ENCODE measurements around the gene HOTAIR.

The HOTAIR gene

DNA sequence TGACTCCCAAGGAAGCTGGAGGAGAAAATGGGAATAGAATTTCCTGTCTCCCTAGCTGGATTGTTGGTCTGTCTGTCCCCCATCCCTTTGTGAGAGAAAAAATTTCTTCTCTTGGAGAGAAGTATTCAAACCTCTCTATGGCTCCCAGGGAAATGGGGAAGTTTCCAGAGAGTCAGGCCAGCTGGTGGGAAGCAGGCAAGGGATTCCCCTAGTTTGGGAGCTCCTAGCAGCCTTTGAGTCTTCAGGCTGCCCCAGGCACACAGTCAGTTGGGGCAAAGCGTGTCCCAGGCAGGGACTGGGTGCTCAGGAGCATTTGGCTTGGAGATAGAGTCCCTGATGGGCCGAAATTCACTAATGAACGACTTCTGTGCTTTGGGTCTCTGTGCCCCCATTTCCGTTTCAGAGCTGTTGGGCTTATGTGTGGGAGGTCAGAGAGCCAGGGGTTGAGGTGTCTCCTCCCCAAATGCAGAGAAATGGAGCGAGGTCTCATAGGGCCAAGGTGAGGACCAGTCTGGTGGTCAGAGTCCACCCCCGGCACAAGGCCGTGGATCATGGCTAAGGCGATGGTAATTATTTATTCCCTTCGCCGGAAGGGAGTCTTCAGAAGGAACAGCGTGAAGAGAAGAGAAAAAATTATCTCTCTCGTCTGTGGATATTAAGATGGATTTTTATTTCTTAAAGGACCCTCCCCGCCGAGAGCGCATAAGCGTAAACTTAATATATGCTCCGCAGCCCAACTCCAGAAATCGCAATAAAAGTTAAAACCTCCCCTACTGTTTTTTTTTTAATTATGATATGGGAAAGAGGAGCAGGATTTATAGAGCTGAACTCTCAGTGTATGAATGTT is 18.6 kb upstream of the HOTAIR start:
- peak overlapping the region; percentile 95 to 99 (median 96) for H3K4me3 Mint-ChIP-seq
- peaks cover 36% of the 10 kb centered on the region for H3K36me3 Mint-ChIP-seq (ENCODE audit: low read depth)
- peak overlapping the region; percentile 95 to 100 (median 100) for H3K27ac Mint-ChIP-seq
- peaks cover 71% of the 10 kb centered on the region for H3K4me1 Mint-ChIP-seq
- peaks cover 82% of the 10 kb centered on the region for H3K27me3 Mint-ChIP-seq (ENCODE audit: low read depth)
- TF ChIP-seq, protein P1, sequence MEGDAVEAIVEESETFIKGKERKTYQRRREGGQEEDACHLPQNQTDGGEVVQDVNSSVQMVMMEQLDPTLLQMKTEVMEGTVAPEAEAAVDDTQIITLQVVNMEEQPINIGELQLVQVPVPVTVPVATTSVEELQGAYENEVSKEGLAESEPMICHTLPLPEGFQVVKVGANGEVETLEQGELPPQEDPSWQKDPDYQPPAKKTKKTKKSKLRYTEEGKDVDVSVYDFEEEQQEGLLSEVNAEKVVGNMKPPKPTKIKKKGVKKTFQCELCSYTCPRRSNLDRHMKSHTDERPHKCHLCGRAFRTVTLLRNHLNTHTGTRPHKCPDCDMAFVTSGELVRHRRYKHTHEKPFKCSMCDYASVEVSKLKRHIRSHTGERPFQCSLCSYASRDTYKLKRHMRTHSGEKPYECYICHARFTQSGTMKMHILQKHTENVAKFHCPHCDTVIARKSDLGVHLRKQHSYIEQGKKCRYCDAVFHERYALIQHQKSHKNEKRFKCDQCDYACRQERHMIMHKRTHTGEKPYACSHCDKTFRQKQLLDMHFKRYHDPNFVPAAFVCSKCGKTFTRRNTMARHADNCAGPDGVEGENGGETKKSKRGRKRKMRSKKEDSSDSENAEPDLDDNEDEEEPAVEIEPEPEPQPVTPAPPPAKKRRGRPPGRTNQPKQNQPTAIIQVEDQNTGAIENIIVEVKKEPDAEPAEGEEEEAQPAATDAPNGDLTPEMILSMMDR (IDR thresholded peaks at IDR 0.05; ENCODE audit: unreplicated experiment in 3 of 3), result no peak
- H3K9me3 Mint-ChIP-seq, result no peaks in the 10 kb centered on the region

GRCh38 chr12:53992377-53992889 is 17.7 kb upstream of the HOTAIR start:
- Mint-ChIP-seq H3K4me1 (peaks cover 71% of the 10 kb centered on the region), H3K9me3 (no peaks in the 10 kb centered on the region), H3K27me3 (ENCODE audit: low read depth) (peaks cover 83% of the 10 kb centered on the region), H3K4me3 (peak overlapping the region; percentile 95 to 99 (median 96)), H3K27ac (peak overlapping the region; percentile 95 to 100 (median 100)), H3K36me3 (ENCODE audit: low read depth) (peaks cover 36% of the 10 kb centered on the region)
- TF ChIP-seq, protein P1 (IDR thresholded peaks at IDR 0.05; ENCODE audit: unreplicated experiment in 3 of 3), result no peak

DNA sequence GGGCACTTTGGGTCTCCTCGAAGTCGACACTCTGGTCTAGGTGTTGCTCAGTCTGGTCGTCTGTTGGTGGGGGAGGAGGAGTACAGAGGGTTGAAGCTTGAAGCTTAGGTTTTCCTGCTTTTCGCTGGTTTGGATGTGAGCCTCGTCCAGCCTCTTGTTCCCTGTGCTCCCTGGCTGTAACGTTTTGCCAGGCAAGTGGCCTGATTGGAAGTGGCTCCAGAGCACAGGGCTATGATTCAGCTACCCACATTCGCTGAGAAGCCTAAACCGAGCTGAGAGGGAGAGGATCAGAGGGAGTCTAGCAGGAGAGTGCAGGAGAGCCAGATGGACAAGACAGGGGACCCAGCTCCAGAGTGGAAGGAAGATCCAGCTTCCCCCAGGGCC is 16.3 kb upstream of the HOTAIR start:
- H3K4me1 Mint-ChIP-seq, result peaks cover 78% of the 10 kb centered on the region
- H3K27ac Mint-ChIP-seq, result peak overlapping the region; percentile 95 to 100 (median 95)
- H3K4me3 Mint-ChIP-seq, result peak overlapping the region; percentile 95 to 99 (median 96)
- TF ChIP-seq, protein P1 (IDR thresholded peaks at IDR 0.05; ENCODE audit: unreplicated experiment in 3 of 3), result no peak
- H3K36me3 Mint-ChIP-seq (ENCODE audit: low read depth), result peaks cover 42% of the 10 kb centered on the region
- H3K27me3 Mint-ChIP-seq (ENCODE audit: low read depth), result peaks cover 91% of the 10 kb centered on the region
- H3K9me3 Mint-ChIP-seq, result no peaks in the 10 kb centered on the region

DNA sequence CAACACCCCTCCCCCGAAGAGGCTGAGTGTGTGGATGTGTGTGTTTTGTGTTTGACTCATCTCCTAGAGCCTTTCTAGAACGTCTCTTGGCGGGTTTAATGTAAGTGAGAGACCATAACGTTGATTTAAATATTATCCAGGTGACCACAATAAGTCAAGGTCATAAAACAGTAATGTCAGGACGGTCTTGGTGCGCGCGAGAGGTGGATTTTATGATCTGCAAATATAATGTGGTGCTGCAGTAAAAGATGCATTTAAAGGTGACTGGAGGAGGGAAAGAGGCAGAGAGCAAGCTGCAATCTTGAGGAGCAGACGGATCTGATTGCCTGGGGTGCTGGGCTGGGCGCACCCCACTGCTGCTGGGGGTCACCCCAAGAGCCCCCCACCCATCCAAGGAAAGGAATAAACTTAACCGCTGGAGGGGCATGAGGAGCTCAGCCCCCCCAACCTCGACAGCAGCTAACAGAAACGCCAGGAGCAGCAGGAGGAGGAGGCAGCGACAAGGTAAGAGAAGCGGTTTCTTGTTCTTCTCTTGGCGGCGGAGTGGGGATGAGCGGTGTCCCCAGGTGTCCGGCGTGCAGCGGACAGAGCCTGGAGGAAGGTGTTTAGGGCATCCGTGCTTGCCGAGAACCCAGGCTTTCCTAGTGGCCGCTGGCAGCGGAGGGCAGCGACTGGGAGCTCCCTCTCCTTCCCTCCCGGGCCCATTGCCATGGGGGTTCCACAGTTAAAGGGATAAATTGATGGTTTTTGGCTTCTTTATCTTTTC is 15.7 kb upstream of the HOTAIR start:
- H3K27me3 Mint-ChIP-seq (ENCODE audit: low read depth), result peaks cover 97% of the 10 kb centered on the region
- TF ChIP-seq, protein P1 (IDR thresholded peaks at IDR 0.05; ENCODE audit: unreplicated experiment in 3 of 3), result no peak
- H3K27ac Mint-ChIP-seq, result peak overlapping the region; percentile 95 to 100 (median 95)
- H3K36me3 Mint-ChIP-seq (ENCODE audit: low read depth), result peaks cover 42% of the 10 kb centered on the region
- peaks cover 77% of the 10 kb centered on the region for H3K4me1 Mint-ChIP-seq
- no peaks in the 10 kb centered on the region for H3K9me3 Mint-ChIP-seq
- peak overlapping the region; percentile 95 to 99 (median 96) for H3K4me3 Mint-ChIP-seq

DNA sequence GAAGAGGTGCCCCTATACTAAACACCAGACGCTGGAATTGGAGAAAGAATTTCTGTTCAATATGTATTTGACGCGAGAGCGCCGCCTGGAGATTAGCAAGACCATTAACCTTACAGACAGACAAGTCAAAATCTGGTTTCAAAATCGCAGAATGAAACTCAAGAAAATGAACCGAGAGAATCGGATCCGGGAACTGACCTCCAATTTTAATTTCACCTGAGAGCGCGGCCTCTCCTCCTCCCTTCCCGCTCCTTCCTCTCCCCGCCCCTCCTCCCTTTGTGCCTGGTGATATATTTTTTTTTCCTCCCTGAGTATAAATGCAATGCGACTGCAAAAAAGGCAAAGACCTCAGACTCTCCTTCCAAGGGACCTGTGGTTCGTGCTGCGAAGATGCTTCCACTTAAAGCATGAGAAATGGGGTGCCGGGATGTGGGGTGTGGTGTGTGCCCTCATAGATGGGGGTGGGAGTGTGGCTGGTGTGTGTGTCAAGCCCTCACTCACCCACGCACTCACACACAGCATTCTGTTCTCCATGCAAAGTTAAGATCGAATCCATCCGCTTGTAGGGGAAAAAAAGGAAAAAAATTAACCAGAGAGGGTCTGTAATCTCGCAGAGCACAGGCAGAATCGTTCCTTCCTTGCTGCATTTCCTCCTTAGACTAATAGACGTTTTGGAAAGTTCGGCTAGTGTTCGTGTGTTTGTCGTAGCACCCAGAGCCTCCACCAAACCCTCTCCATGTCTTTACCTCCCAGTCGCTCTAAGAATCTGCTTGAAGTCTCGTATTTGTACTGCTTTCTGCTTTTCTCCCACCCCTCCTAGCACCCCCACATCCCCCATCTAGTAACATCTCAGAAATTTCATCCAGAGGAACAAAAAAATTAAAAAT is 14.7 kb upstream of the HOTAIR start:
- Mint-ChIP-seq H3K36me3 (ENCODE audit: low read depth) (peaks cover 35% of the 10 kb centered on the region), H3K9me3 (no peaks in the 10 kb centered on the region), H3K4me3 (peak overlapping the region; percentile 95 to 99 (median 96)), H3K27me3 (ENCODE audit: low read depth) (peaks cover 99% of the 10 kb centered on the region), H3K4me1 (peaks cover 75% of the 10 kb centered on the region), H3K27ac (peak overlapping the region; percentile 95 to 100 (median 95))
- TF ChIP-seq, protein P1 (IDR thresholded peaks at IDR 0.05; ENCODE audit: unreplicated experiment in 3 of 3), result peak; percentile 43 to 54 (median 50)
